HG03558 (cell line): ENCODE data around the gene PPP2R2C.

ENCODE experiments used
- ATAC-seq: cut with Tn5 transposase; IDR thresholded peaks from one replicate; pipeline ENCODE4 v1.9.1; 2021; ENCODE audit warnings: moderate number of reproducible peaks; ENCODE audit not compliant: unreplicated experiment; ENCODE audit errors: extremely low read depth

Gene PPP2R2C

GRCh38 chr4:6322761-6323566 lies 149.4 kb downstream of the PPP2R2C start:
- no peak for ATAC-seq

DNA sequence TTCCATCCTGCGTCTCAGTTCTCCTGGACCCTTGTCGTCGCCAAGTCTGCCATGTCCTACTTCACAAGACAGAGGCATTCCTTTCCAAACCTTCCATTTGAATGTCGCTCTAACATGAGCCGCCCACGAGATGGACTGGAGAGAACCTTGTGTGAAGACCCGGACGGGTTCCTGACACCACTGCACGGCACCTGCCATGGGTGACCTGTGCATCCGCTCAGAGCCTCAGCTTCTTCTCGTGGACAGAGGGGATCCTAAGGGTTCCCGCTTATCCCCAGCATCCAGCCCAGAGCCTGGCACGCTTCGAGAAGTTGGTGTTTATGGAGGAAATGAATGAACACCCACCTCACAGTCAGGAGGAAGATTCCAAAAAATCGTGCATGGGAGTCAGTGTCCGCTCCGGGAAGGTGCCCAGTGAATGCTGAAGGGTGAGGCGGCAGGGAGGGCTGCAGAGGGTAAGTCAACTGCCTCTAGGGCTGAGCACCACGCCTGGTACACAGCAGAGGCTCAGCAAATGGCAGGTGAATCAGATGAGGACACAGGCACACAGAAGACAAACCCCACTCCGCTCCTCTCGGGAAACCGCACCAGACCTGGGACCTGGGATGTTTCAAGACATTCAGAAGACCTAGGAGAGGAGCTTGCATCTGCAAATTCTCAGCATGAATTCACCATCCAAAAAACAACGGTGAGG lies 150.2 kb downstream of the PPP2R2C start:
- no peak for ATAC-seq

- no peak for ATAC-seq
Observed at GRCh38 chr4:6321361-6321760, 151.1 kb downstream of the PPP2R2C start.

GRCh38 chr4:6320663-6321062 lies 151.8 kb downstream of the PPP2R2C start:
- no peak for ATAC-seq

DNA sequence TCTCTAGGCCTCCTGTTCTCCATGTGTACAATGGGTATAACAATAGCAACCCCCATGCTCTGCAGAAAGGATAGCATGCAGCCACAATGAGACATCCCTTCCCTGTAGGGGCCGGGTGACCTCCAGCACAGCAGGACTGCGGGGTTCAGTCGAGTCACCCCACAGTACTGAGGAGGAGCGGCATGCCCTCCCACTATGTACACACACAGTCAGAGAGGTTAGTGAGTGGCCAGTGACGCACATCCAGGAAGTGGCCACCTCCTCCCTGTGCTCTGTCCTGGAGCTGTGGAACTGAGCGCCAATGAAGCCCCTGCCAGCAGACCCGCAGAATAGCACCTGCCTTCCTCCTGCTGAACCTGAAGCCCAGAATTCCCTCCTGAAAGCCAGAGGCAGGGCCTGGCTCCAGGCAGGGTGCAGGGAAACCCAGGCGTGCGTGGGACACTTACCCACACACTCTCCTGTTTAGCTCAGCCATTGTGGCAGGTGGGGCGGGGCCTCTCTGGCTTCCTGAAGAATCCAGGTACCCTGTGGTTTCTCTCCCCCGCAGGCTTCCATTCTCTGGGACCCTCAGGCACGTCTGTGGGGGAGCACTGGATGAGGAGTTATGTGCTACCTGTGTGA lies 152.8 kb downstream of the PPP2R2C start:
- ATAC-seq, result no peak

DNA sequence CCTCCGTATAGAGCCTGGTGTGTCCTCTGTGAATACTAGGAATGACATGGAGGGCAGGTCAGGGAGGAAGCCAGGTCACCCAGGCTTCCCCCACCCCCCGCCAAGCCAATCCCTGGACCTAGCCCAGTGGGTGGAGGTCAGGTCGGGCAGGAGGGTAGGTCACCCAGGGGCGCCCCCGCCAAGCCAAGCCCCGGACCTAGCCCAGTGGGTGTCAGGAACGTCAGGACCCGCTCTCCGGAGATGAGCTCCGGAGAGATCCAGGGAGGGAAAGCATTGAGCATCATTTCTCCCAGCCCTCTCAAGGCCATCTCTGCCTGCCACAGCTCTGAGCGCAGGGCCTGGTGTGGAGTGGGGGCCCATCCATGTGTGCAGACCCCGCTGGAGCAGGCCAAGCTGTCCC lies 154.2 kb downstream of the PPP2R2C start:
- no peak for ATAC-seq

DNA sequence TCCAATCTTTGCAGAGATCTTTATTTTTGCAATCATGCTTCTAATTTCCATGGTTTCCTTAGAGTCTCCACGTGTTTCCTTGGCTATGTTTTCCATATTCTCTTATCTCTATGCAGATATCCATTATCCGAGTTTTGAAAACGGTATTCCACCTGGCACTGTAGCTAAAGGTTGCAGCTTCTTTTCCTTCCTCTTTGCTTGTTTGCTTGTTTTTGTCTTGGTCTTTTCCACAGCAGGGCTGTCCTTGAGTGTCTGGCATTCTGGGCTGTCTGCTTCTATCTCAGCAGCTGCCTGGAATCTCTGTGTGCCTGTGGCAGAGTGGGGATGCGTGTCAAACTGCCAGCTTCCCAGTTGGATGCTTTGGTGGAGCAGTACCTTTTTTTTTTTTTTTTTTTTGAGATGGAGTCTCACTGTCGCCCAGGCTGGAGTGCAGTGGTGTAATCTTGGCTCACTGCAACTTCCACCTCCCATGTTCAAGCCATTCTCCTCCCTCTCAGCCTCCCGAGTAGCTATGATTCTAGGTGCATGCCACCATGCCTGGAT lies 155.9 kb downstream of the PPP2R2C start:
- ATAC-seq, result no peak

- no peak for ATAC-seq
Observed at GRCh38 chr4:6313216-6313615, 159.2 kb downstream of the PPP2R2C start.

DNA sequence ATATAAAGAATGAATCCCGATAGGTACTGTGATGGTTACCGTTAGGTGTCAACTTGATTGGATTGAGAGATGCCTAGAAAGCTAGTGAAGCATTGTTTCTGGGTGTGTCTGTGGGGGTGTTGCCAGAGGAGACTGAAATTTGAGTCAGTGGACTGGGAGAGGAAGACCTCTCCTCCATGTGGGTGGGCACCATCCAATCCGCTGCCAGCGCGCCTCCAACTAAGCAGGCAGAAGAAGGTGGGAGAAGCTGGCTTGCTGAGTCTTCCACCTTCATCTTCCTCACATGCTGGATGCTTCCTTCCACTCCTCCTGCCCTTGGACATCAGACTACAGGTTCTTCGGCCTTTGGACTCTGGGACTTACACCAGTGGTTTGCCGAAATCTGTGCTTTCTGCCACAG lies 162.6 kb downstream of the PPP2R2C start:
- ATAC-seq, result no peak

DNA sequence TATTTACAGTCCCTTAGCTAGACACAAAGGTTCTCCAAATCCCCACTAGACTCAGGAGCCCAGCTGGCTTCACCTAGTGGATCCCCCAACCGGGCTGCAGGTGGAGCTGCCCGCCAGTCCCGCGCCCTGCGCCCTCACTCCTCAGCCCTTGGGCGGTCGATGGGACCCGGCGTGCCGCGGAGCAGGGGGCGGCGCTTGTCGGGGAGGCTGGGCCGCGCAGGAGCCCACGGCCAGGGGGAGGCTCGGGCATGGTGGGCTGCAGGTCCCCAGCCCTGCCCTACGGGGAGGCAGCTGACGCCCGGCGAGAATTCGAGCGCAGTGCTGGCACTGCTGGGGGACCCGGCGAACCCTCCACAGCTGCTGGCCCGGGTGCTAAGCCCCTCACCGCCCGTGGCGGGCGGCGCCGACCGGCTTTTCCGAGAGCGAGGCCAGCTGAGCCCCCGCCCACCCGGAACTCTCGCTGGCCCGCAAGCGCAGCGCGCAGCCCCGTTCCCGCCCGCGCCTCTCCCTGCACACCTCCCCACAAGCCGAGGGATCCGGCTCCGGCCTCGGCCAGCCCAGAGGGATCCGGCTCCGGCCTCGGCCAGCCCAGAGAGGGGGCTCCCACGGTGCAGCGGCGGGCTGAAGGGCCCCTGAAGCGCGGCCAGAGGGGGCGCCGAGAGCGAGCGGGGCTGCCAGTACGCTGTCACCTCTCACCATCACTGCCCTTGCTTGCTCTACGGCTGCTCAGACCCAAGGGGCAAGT lies 163.3 kb downstream of the PPP2R2C start:
- no peak for ATAC-seq

DNA sequence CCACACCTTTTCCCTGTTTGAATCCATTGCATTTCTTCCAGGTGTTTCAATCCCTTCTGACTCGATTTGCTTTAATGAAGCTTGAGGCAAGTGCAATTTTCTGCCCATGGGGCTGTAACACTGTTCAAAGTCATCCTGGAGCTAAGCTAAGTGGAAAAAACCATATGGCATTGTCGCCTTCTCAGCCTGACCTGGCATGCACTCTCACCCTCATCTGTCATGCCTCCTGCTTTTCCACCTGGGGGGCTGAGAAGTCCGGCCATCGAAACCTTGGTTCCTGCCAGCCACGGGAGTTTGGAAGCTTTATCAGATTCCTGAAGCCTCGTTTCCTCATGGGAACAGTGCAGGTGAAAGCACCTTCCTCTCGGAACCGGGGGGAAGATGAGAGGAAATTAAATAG lies 164.5 kb downstream of the PPP2R2C start:
- ATAC-seq, result no peak

- ATAC-seq, result no peak
Observed at GRCh38 chr4:6307230-6307629, 165.2 kb downstream of the PPP2R2C start.

DNA sequence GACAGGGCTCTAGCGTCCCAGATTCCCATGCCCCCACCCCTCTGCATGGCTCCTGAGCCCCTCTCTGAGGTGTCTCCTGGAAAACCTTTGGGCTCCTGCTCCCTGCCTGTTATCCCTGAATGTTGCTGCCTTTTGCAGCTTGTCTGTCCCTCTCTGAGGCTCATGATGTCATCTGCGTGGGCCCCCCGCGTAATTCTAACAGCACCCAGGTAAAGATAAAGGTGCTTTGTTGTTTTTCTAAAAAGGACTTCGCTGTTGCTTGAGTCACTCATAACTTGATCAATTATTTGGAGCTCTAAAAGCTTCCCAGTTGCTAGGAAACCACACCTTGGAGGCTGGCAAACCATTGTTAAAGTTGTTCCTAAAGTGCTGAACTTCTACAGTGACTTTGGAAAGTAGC lies 166.1 kb downstream of the PPP2R2C start:
- no peak for ATAC-seq

- no peak for ATAC-seq
Observed at GRCh38 chr4:6303943-6304342, 168.5 kb downstream of the PPP2R2C start.

DNA sequence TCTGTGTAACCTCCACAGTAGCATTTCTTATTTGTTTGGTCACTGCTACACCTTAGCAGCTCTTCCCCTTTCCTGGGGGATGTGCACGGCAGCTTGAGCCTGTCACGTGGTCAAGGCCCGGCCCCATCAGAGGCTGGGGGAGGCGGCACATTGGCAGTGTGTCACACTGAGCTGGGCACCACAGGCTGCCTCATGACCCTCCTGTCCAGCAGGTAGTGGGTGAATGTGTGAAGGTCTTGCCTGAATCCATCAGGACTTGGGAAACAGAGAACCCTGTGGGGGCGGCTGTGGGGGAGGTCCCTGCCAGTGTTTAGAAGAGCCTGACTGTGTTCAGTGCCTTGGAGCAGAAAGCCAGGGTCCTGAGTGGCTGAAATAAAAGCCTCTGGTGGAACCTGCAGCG lies 169.5 kb downstream of the PPP2R2C start:
- ATAC-seq, result no peak

GRCh38 chr4:6301732-6302442 lies 170.5 kb downstream of the PPP2R2C start:
- no peak for ATAC-seq

DNA sequence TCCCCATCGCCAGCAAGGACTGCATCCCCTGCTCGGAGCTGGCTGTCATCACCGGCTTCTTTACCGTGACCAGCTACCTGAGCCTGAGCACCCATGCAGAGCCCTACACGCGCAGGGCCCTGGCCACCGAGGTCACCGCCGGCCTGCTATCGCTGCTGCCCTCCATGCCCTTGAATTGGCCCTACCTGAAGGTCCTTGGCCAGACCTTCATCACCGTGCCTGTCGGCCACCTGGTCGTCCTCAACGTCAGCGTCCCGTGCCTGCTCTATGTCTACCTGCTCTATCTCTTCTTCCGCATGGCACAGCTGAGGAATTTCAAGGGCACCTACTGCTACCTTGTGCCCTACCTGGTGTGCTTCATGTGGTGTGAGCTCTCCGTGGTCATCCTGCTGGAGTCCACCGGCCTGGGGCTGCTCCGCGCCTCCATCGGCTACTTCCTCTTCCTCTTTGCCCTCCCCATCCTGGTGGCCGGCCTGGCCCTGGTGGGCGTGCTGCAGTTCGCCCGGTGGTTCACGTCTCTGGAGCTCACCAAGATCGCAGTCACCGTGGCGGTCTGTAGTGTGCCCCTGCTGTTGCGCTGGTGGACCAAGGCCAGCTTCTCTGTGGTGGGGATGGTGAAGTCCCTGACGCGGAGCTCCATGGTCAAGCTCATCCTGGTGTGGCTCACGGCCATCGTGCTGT lies 171.2 kb downstream of the PPP2R2C start:
- no peak for ATAC-seq

- ATAC-seq, result no peak
Observed at GRCh38 chr4:6300359-6300758, 172.1 kb downstream of the PPP2R2C start.

DNA sequence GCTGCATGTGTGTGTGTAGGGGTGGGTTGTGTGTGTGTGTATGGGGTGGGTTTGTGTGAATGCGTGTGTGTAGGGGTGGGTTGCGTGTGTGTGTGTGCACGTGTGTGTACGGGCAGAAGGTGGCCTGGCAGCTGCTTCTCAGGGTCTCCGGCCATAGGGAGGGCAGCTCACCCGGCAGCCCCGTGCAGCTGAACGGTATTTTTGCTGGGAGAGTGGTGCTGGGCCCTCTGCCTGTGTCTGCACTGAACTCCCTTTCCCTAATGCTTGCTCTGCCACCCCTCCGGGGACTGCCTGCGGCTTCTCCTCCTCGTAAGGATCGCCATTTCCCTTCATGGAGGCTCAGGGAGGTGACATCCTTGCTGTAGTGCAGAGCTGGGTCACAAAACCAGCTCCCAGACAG lies 172.5 kb downstream of the PPP2R2C start:
- ATAC-seq, result no peak
